HepG2 (cell line): ENCODE measurements around the gene RPS27L. TPM values are rescaled to one million over a fixed set of nuclear protein-coding genes. Genes with fewer than 3 reads are reported as not detected.
A peak's percentile ranks its signal among the peaks of the same experiment; 100 is the strongest.
"Not testable (repeated sequence)": the region's sequence is repeated elsewhere in the genome, so short reads cannot be mapped to it uniquely, and the experiment has no call there.

Experiments
- ATAC-seq: fragments of 200-7000 bp; cut with Tn5 transposase; 3 replicates; pipeline ENCODE4 v1.9.1; 2020; ENCODE audit warnings: mild to moderate bottlenecking, moderate library complexity
- BruUV-seq: library from RNA; stranded (reverse); fragments of 400-500 nt; replicated peaks from 2 replicates; lab custom pipeline; 2021; lab: Mats Ljungman, UMichigan
- CTCF ChIA-PET: fragments of 300-600 bp; formaldehyde crosslinking; extraction: SDS; loops from one replicate; lab custom pipeline; 2021; ENCODE audit warnings: low total read pairs, inconsistent platforms, low intra/inter-chr PET ratio; lab: Yijun Ruan, JAX
- POLR2A ChIA-PET: fragments of 350-600 bp; sonication (Branson Sonifier 250); formaldehyde crosslinking; loops from one replicate; lab custom pipeline; 2020; ENCODE audit warnings: antibody characterized with exemption, inconsistent platforms; lab: Yijun Ruan, JAX
- DNase-seq: peaks from one replicate; pipeline ENCODE4 v3.0.0-alpha.2; 2015; ENCODE audit warnings: low spot score
- FAIRE-seq: peaks from 3 replicates; lab custom pipeline; 2011; peaks lifted over from hg19 to GRCh38; lab: Jason Lieb, UNC
- H2AFZ ChIP-seq: one replicate; pipeline ENCODE4 v1.6.1; 2011; ENCODE audit warnings: low read length, inconsistent platforms
- H3K27ac ChIP-seq: fragments of 300-600 bp; 3 replicates; pipeline ENCODE4 v1.8.0; 2011; ENCODE audit warnings: mixed run types, mild to moderate bottlenecking, mixed read lengths, low read length, inconsistent platforms; ENCODE audit not compliant: insufficient read depth; ENCODE audit errors: extremely low read length
- H3K27me3 ChIP-seq, 2 experiments: fragments of 200-600 bp in 1 of 2; 2 replicates in 1 of 2; 3 replicates in 1 of 2; pipeline versions ENCODE4 v1.6.0 to v1.8.0; 2011; ENCODE audit warnings: low read length in 2 of 2, mild to moderate bottlenecking in 2 of 2, moderate library complexity in 2 of 2, inconsistent platforms in 1 of 2; ENCODE audit not compliant: insufficient read depth in 2 of 2, control insufficient read depth in 1 of 2
- H3K36me3 ChIP-seq, 2 experiments: fragments of 200-600 bp in 1 of 2; replicated peaks in 1 of 2; 2 replicates in 1 of 2; 3 replicates in 1 of 2; pipeline versions ENCODE4 v1.5.1 to v1.8.0; 2011; ENCODE audit warnings: low read length in 2 of 2, inconsistent platforms in 1 of 2; ENCODE audit not compliant: insufficient read depth in 2 of 2, control insufficient read depth in 1 of 2
- H3K4me1 ChIP-seq: 2 replicates; pipeline ENCODE4 v1.5.1; 2012; ENCODE audit warnings: low read length, inconsistent platforms; ENCODE audit not compliant: insufficient read depth
- H3K4me2 ChIP-seq: 2 replicates; pipeline ENCODE4 v1.6.0; 2011; ENCODE audit warnings: low read depth, low read length, inconsistent platforms
- H3K4me3 ChIP-seq, 3 experiments: fragments of 200-600 bp in 1 of 3; sonication (generic), shearing (Covaris generic) in 1 of 3; replicated peaks in 1 of 3; 2 replicates each; pipeline ENCODE4 v1.5.1; 2011 to 2016; ENCODE audit warnings: low read length in 3 of 3, inconsistent platforms in 2 of 3, low read depth in 2 of 3, mild to moderate bottlenecking in 2 of 3, control low read depth in 1 of 3, mixed read lengths in 1 of 3; ENCODE audit not compliant: insufficient read depth in 1 of 3
- H3K79me2 ChIP-seq: one replicate; pipeline ENCODE4 v1.6.1; 2011; ENCODE audit warnings: low read length, inconsistent platforms; ENCODE audit not compliant: insufficient read depth
- H3K9ac ChIP-seq: 2 replicates; pipeline ENCODE4 v1.6.0; 2011; ENCODE audit warnings: mild to moderate bottlenecking, low read depth, low read length, inconsistent platforms; ENCODE audit not compliant: insufficient read depth
- H3K9me3 ChIP-seq: 2 replicates; pipeline ENCODE4 v1.5.1; 2012; ENCODE audit warnings: mild to moderate bottlenecking, low read length
- H4K20me1 ChIP-seq: 2 replicates; pipeline ENCODE4 v1.6.0; 2011; ENCODE audit warnings: inconsistent platforms, mild to moderate bottlenecking, low read length, moderate library complexity; ENCODE audit not compliant: insufficient read depth
- BCL6 ChIP-seq: IDR thresholded peaks from 2 replicates; pipeline ENCODE4 v1.6.1; 2016; ENCODE audit warnings: missing genetic modification reagents, missing compliant biosample characterization
- NR2F6 ChIP-seq, 2 experiments: IDR thresholded peaks; 2 replicates each; pipeline ENCODE4 v1.6.1; 2016; ENCODE audit warnings: antibody characterized with exemption in 1 of 2, mild to moderate bottlenecking in 1 of 2
- RARA ChIP-seq: IDR thresholded peaks from 2 replicates; pipeline ENCODE4 v1.6.1; 2016; ENCODE audit warnings: missing genetic modification reagents, missing compliant biosample characterization
- SOX13 ChIP-seq, 3 experiments: fragments of 450-650 bp in 1 of 3; sonication (generic) in 1 of 3; formaldehyde crosslinking in 1 of 3; IDR thresholded peaks in 2 of 3; conservative IDR thresholded peaks in 1 of 3; 2 replicates each; pipeline versions ENCODE4 v1.5.0 to v1.6.1; 2016 to 2020; ENCODE audit warnings: antibody characterized with exemption in 1 of 3, mild to moderate bottlenecking in 1 of 3, missing compliant biosample characterization in 1 of 3, missing genetic modification reagents in 1 of 3, moderate library complexity in 1 of 3
- SOX5 ChIP-seq: IDR thresholded peaks from 2 replicates; pipeline ENCODE4 v1.6.1; 2016; ENCODE audit warnings: borderline replicate concordance
- WGBS: methylation state at CpG from one replicate; pipeline ENCODE4 v1.1.6; 2017; ENCODE audit warnings: low lambda C conversion rate; 5-methylcytosine and 5-hydroxymethylcytosine counted together
- in situ Hi-C: cut with HindIII; loops from 2 replicates; pipeline ENCODE4 v1.10.0; 2017; ENCODE audit warnings: low pct_unique_long_range_greater_than_20kb; ENCODE audit not compliant: extremely low pct_ligation_motif_present
- intact Hi-C: fragments of 100-400 bp; cut with micrococcal nuclease; formaldehyde crosslinking; loops from one replicate; pipeline ENCODE4 v1.10.0; 2022; ENCODE audit not compliant: unreplicated experiment
- polyA plus RNA-seq, 8 experiments: library from polyadenylated mRNA; depleted of rRNA in 3 of 8; stranded (reverse) in 7 of 8; unstranded in 1 of 8; fragments of >200 nt; fragmentation: Illumina TruSeq in 4 of 8; extraction: Trizol in 4 of 8; gene quantifications; 2 replicates each; pipeline versions ENCODE4 v1.2.1 to v1.2.3, GENCODE V29; 2011 to 2016; ENCODE audit warnings: low read depth in 4 of 8, missing spikeins in 1 of 8, mixed read lengths in 1 of 8; ENCODE audit not compliant: insufficient read depth in 1 of 8
- total RNA-seq, 5 experiments: library from RNA; depleted of rRNA; stranded (reverse); fragments of >200 nt; fragmentation: Illumina TruSeq; extraction: Trizol; gene quantifications; 2 replicates each; pipeline ENCODE4 v1.2.3, GENCODE V29; 2016; ENCODE audit warnings: low read depth in 1 of 5

RPS27L gene
- total and polyA plus RNA-seq, 2 of the 13 experiments (the other 11 are each of a cell fraction or from before 2014, with no cell fraction given) = 231 to 433 TPM

DNA sequence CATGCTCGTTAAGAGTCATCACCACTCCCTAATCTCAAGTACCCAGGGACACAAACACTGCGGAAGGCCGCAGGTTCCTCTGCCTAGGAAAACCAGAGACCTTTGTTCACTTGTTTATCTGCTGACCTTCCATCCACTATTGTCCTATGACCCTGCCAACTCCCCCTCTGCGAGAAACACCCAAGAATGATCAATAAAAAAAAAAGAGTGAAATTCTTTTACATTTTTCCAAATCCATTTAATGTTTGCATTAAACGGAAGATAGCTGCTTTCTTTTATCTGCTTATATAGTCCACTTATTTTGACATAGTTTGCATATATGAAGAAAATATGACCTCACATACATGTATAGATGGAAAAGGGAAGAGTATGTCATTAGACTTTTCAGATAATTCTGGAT lies 57.7 kb downstream of the RPS27L start:
- DNase-seq; H3K9me3 ChIP-seq; BruUV-seq; CTCF ChIA-PET; H3K4me2 ChIP-seq; intact Hi-C loops; POLR2A ChIA-PET; H3K4me3 ChIP-seq; FAIRE-seq; H3K79me2 ChIP-seq; H3K27me3 ChIP-seq; H3K36me3 ChIP-seq; H4K20me1 ChIP-seq; H3K27ac ChIP-seq; H2AFZ ChIP-seq; H3K9ac ChIP-seq; ATAC-seq; TF ChIP-seq NR2F6 (CRISPR knock-in tag; IDR thresholded peaks at IDR 0.05); SOX13 (IDR thresholded peaks at IDR 0.05): not testable (repeated sequence)
- peaks cover 36% of the 10 kb centered on the region for H3K4me1 ChIP-seq
- WGBS = 6% methylated on average over 5 of the region's 5 CpGs
- in situ Hi-C loops = loop anchor here (10.0 kb wide), 1 partner anchor 315 kb away; no protein-coding TSS in a partner anchor
- TF ChIP-seq SOX5 (CRISPR knock-in tag) (0 out of 2 replicates have a peak, but pooled peaks have one; percentile 43), RARA (CRISPR knock-in tag) (peak; percentile 54), BCL6 (CRISPR knock-in tag) (peak; percentile 84), NR2F6 (IDR thresholded peaks at IDR 0.05) (0 out of 2 replicates have a peak, but pooled peaks have one; percentile 27), SOX13 (CRISPR knock-in tag; conservative IDR thresholded peaks at IDR 0.05 in 1 of 2, IDR thresholded peaks at IDR 0.05 in 1 of 2) (peak in 1 of 2 experiments; percentile 63; a peak in 1 of 4 replicates)

DNA sequence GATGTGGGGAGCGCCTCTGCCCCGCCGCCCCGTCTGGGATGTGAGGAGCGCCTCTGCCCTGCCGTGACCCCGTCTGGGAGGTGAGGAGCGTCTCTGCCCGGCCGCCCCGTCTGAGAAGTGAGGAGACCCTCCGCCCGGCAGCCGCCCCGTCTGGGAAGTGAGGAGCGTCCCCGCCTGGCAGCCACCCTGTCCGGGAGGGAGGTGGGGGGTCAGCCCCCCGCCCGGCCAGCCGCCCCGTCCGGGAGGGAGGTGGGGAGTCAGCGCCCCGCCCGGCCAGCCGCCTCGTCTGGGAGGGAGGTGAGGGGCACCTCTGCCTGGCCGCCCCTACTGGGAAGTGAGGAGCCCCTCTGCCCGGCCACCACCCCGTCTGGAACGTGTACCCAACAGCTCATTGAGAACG lies 58.4 kb downstream of the RPS27L start:
- DNase-seq, BruUV-seq, CTCF ChIA-PET: not testable (repeated sequence)

More for the DNA sequence above, 58.4 kb downstream of the RPS27L start:
- POLR2A ChIA-PET, H3K9ac ChIP-seq, H3K36me3 ChIP-seq, H3K27me3 ChIP-seq, H3K4me2 ChIP-seq, H3K4me3 ChIP-seq, H4K20me1 ChIP-seq, H3K9me3 ChIP-seq, intact Hi-C loops, H2AFZ ChIP-seq, H3K79me2 ChIP-seq, FAIRE-seq, H3K27ac ChIP-seq, ATAC-seq: not testable (repeated sequence)
- 32% methylated on average over 4 of the region's 33 CpGs for WGBS
- in situ Hi-C loops = loop anchor here (10.0 kb wide), 1 partner anchor 314 kb away; no protein-coding TSS in a partner anchor
- peaks cover 39% of the 10 kb centered on the region for H3K4me1 ChIP-seq

Other genes starting within 250 kb of the RPS27L start
- 98.9 and 113 TPM in 2 replicates for gene TPM1, start 114.7 kb downstream of the RPS27L start, total RNA-seq (2016; rRNA removed; fragmentation: Illumina TruSeq; extraction: Trizol)
- 92.4 and 109 TPM in 2 replicates for gene TPM1, start 114.7 kb downstream of the RPS27L start, polyA plus RNA-seq (2011; rRNA removed)
- 23.0 and 31.0 TPM in 2 replicates for gene LACTB, start 35.6 kb downstream of the RPS27L start, total RNA-seq (2016; rRNA removed; fragmentation: Illumina TruSeq; extraction: Trizol)
- gene LACTB, start 35.6 kb downstream of the RPS27L start, polyA plus RNA-seq (2011; rRNA removed) = 12.2 and 14.8 TPM in 2 replicates
- gene RAB8B, start 32.1 kb upstream of the RPS27L start, total RNA-seq (2016; rRNA removed; fragmentation: Illumina TruSeq; extraction: Trizol) = 14.2 and 20.4 TPM in 2 replicates
- gene RAB8B, start 32.1 kb upstream of the RPS27L start, polyA plus RNA-seq (2011; rRNA removed) = 4.7 and 6.8 TPM in 2 replicates
- gene APH1B, start 120.1 kb upstream of the RPS27L start, total RNA-seq (2016; rRNA removed; fragmentation: Illumina TruSeq; extraction: Trizol) = 0.67 and 1.00 TPM in 2 replicates
- gene APH1B, start 120.1 kb upstream of the RPS27L start, polyA plus RNA-seq (2011; rRNA removed) = 0.45 and 0.72 TPM in 2 replicates
- 0.07 and 0.08 TPM in 2 replicates for gene CA12, start 224.4 kb upstream of the RPS27L start, total RNA-seq (2016; rRNA removed; fragmentation: Illumina TruSeq; extraction: Trizol)
- 0.20 and 0.52 TPM in 2 replicates for gene CA12, start 224.4 kb upstream of the RPS27L start, polyA plus RNA-seq (2011; rRNA removed)